Measurements from ENCODE around the gene NT5C2. TPM values are rescaled to one million over a fixed set of nuclear protein-coding genes. Genes with fewer than 3 reads are reported as not detected.

The NT5C2 gene
- total and polyA plus RNA-seq, 2 donors (not counting 3 experiments of a cell fraction or from before 2014, with no cell fraction given): 47.2 to 69.9 TPM

GRCh38 chr10:103199488-103199887, 6.4 kb upstream of the NT5C2 start:
- dilution Hi-C loops (cut with MboI; ENCODE audit: extremely low pct_ligation_motif_present, low sequenced_read_pairs): no loop called here
- intact Hi-C loops (cut with micrococcal nuclease): no loop called here
- H2AFZ ChIP-seq (ENCODE audit: low read depth, low read length): no peak overlapping the region
- no peaks in the 10 kb centered on the region for H3K9me3 ChIP-seq (replicated peaks; ENCODE audit: control insufficient read depth, insufficient read depth, low read length)
- H3K79me2 ChIP-seq (ENCODE audit: control insufficient read depth, insufficient read depth, low read length): no peaks in the 10 kb centered on the region
- TF ChIP-seq EZH2 (IDR thresholded peaks at IDR 0.05; ENCODE audit: borderline replicate concordance, low read depth, low read length, severe bottlenecking) (no peak), JUN (IDR thresholded peaks at IDR 0.05; ENCODE audit: borderline replicate concordance, insufficient read depth, insufficient read length, low read depth) (no peak), MYC (IDR thresholded peaks at IDR 0.05; ENCODE audit: low read depth, low read length) (no peak), FOS (IDR thresholded peaks at IDR 0.05; ENCODE audit: borderline replicate concordance, insufficient read depth, low read length) (no peak), GATA2 (IDR thresholded peaks at IDR 0.05; ENCODE audit: insufficient read depth, insufficient read length, low read depth, low read length) (no peak), CTCF (IDR thresholded peaks at IDR 0.05; ENCODE audit: extremely low read depth in 1 of 2, insufficient read depth in 1 of 2, low read depth in 1 of 2, low read length in 2 of 2) (no peak), MAX (IDR thresholded peaks at IDR 0.05; ENCODE audit: insufficient read depth, insufficient read length) (no peak), POLR2AphosphoS5 (IDR thresholded peaks at IDR 0.05; ENCODE audit: insufficient read depth, low read depth, low read length) (no peak), POLR2A (IDR thresholded peaks at IDR 0.05; ENCODE audit: low read depth, low read length) (no peak)
- no peaks in the 10 kb centered on the region for H4K20me1 ChIP-seq (replicated peaks; ENCODE audit: control insufficient read depth, extremely low read depth, insufficient read depth, low read length)
- ChIA-PET CTCF (interaction anchor here (3.1 kb wide), 1 partner anchor 45 kb away, joined by 13 read pairs; no protein-coding TSS in a partner anchor), POLR2A (interaction anchor here (0.6 kb wide), 1 partner anchor 30 kb away, joined by 5 read pairs; no protein-coding TSS in a partner anchor)
- no TSS peak for BruUV-seq (replicated peaks)
- no peak overlapping the region for H3K4me3 ChIP-seq (replicated peaks in 1 of 3; ENCODE audit: insufficient read depth in 1 of 3, low read depth in 1 of 3, low read length in 3 of 3)
- no peaks in the 10 kb centered on the region for H3K27me3 ChIP-seq (ENCODE audit: control insufficient read depth in 2 of 2, insufficient read depth in 2 of 2, low read length in 2 of 2)
- no peaks in the 10 kb centered on the region for H3K36me3 ChIP-seq (ENCODE audit: control insufficient read depth in 2 of 2, extremely low read depth in 1 of 2, insufficient read depth in 2 of 2, low read length in 2 of 2)
- no peak overlapping the region for H3K4me2 ChIP-seq (ENCODE audit: insufficient read depth, low read length)
- no peak for DNase-seq (ENCODE audit: low read depth, low spot score)
- FAIRE-seq: no peak
- H3K4me1 ChIP-seq (ENCODE audit: control insufficient read depth, extremely low read depth, insufficient read depth, low read length): peaks cover 12% of the 10 kb centered on the region
- no peak overlapping the region for H3K27ac ChIP-seq (ENCODE audit: insufficient read depth, low read depth, low read length)
- no peaks in the 10 kb centered on the region for H3K9me1 ChIP-seq (replicated peaks; ENCODE audit: control insufficient read depth, extremely low read depth, insufficient read depth, low read length)
- H3K9ac ChIP-seq (replicated peaks; ENCODE audit: extremely low read depth, insufficient read depth, low read length): no peak overlapping the region

Measured in endothelial cell of umbilical vein (primary cell).